ENCODE measurements around the gene PXN. TPM values are rescaled to one million over a fixed set of nuclear protein-coding genes. Genes with fewer than 3 reads are reported as not detected.

Gene PXN
- total and polyA plus RNA-seq, 2 of the 13 experiments (the other 11 are each of a cell fraction or from before 2014, with no cell fraction given), result 13.6 to 14.2 TPM

- no peak for TF ChIP-seq ZNF276 (CRISPR knock-in tag; IDR thresholded peaks at IDR 0.05; ENCODE audit: low read depth)
- no peak for TF ChIP-seq SMARCE1 (IDR thresholded peaks at IDR 0.05; ENCODE audit: borderline replicate concordance)
- no peak for TF ChIP-seq SOX6 (IDR thresholded peaks at IDR 0.05)
- TF ChIP-seq SOX6 (CRISPR knock-in tag; IDR thresholded peaks at IDR 0.05), result no peak
- TF ChIP-seq ZNF124 (CRISPR knock-in tag; IDR thresholded peaks at IDR 0.05), result no peak
- no peak for TF ChIP-seq POLR2G (IDR thresholded peaks at IDR 0.05; ENCODE audit: low read depth, low read length)
- no peak for TF ChIP-seq ZBTB21 (CRISPR knock-in tag; IDR thresholded peaks at IDR 0.05)
- no peak for TF ChIP-seq MTA3 (CRISPR knock-in tag; IDR thresholded peaks at IDR 0.05)
- 0 out of 2 replicates have a peak, but pooled peaks have one; percentile 15 for TF ChIP-seq ZBTB2 (CRISPR knock-in tag; IDR thresholded peaks at IDR 0.05; ENCODE audit: low read depth)
- no peak for TF ChIP-seq SP5 (CRISPR knock-in tag; IDR thresholded peaks at IDR 0.05; ENCODE audit: borderline replicate concordance, low read depth)
- TF ChIP-seq ZBTB14 (CRISPR knock-in tag; IDR thresholded peaks at IDR 0.05), result no peak
- TF ChIP-seq MBD4 (IDR thresholded peaks at IDR 0.05; ENCODE audit: borderline replicate concordance, low read length), result no peak; the same call in 1 of the 2 replicates
- TF ChIP-seq ZNF547 (CRISPR knock-in tag; IDR thresholded peaks at IDR 0.05), result no peak
- TF ChIP-seq, protein P1, sequence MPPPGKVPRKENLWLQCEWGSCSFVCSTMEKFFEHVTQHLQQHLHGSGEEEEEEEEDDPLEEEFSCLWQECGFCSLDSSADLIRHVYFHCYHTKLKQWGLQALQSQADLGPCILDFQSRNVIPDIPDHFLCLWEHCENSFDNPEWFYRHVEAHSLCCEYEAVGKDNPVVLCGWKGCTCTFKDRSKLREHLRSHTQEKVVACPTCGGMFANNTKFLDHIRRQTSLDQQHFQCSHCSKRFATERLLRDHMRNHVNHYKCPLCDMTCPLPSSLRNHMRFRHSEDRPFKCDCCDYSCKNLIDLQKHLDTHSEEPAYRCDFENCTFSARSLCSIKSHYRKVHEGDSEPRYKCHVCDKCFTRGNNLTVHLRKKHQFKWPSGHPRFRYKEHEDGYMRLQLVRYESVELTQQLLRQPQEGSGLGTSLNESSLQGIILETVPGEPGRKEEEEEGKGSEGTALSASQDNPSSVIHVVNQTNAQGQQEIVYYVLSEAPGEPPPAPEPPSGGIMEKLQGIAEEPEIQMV (CRISPR knock-in tag; IDR thresholded peaks at IDR 0.05; ENCODE audit: low read depth), result no peak
- TF ChIP-seq ZNF44 (CRISPR knock-in tag; IDR thresholded peaks at IDR 0.05), result no peak
- TF ChIP-seq ATF6 (CRISPR knock-in tag; conservative IDR thresholded peaks at IDR 0.05), result no peak
- no peak for TF ChIP-seq NFIB (CRISPR knock-in tag; IDR thresholded peaks at IDR 0.05; ENCODE audit: borderline replicate concordance)
- TF ChIP-seq ZNF839 (CRISPR knock-in tag; IDR thresholded peaks at IDR 0.05; ENCODE audit: borderline replicate concordance), result no peak
- no peak for TF ChIP-seq NR2F2 (IDR thresholded peaks at IDR 0.05; ENCODE audit: borderline replicate concordance, low read depth)
- TF ChIP-seq ZNF232 (CRISPR knock-in tag; IDR thresholded peaks at IDR 0.05; ENCODE audit: borderline replicate concordance), result no peak
- TF ChIP-seq RORA (CRISPR knock-in tag; IDR thresholded peaks at IDR 0.05), result no peak
- TF ChIP-seq ZNF766 (CRISPR knock-in tag; IDR thresholded peaks at IDR 0.05; ENCODE audit: borderline replicate concordance), result no peak
- no peak for TF ChIP-seq FOXA1 (IDR thresholded peaks at IDR 0.05)
- no peak for TF ChIP-seq FOXA1 (CRISPR knock-in tag; IDR thresholded peaks at IDR 0.05)
Observed at GRCh38 chr12:120200364-120200800, 65.1 kb downstream of the PXN start (continued).

All from HepG2 (cell line).